Panc1 (cell line): ENCODE results near the gene SULT1C2.

Source experiments
- CTCF ChIP-seq: fragments of 450-650 bp; IDR thresholded peaks from 2 replicates; pipeline ENCODE4 v1.5.1; 2017; ENCODE audit warnings: mild to moderate bottlenecking
- POLR2AphosphoS5 ChIP-seq: IDR thresholded peaks from 2 replicates; pipeline ENCODE4 v1.6.1; 2012; ENCODE audit warnings: mild to moderate bottlenecking, low read depth, low read length, moderate library complexity
- REST ChIP-seq, 2 experiments: IDR thresholded peaks; 2 replicates each; pipeline ENCODE4 v1.6.1; 2011 to 2012; ENCODE audit warnings: low read depth in 2 of 2, control low read depth in 1 of 2, low read length in 1 of 2, mild to moderate bottlenecking in 1 of 2, moderate library complexity in 1 of 2; ENCODE audit not compliant: insufficient read depth in 1 of 2
- SIN3A ChIP-seq: IDR thresholded peaks from 2 replicates; pipeline ENCODE4 v1.6.1; 2012; ENCODE audit warnings: low read depth, mild to moderate bottlenecking, low read length, moderate library complexity, borderline replicate concordance; ENCODE audit not compliant: insufficient read depth

DNA sequence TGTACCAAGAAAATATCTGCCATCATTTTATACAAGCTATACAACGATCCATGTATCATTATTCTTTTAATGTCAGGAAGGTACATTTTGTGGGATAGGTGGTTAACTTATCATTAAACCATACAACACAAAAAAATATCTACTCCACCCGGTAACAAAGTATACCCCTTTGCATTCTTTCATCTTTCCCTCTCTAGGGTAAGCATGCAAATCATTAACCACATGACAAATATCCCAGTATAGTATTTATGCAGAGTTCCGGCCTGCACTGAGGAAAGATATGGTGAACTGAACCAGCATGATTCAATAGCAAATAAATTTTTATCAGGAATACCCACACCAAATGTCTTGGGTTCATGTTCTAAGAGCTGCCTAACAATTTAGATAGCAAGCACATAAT lies 22.5 kb upstream of the SULT1C2 start:
- TF ChIP-seq SIN3A (no peak), POLR2AphosphoS5 (no peak), CTCF (no peak), REST (IDR thresholded peaks at IDR 0.05; ENCODE audit: insufficient read depth in 1 of 2, low read depth in 2 of 2, low read length in 1 of 2) (no peak)
